ENCODE data around the gene BMPR1A. TPM values are rescaled to one million over a fixed set of nuclear protein-coding genes. Genes with fewer than 3 reads are reported as not detected.
A peak's percentile ranks its signal among the peaks of the same experiment; 100 is the strongest.

The BMPR1A gene
- total and polyA plus RNA-seq, 8 donors = 5.8 to 104 (median 19.9) TPM

DNA sequence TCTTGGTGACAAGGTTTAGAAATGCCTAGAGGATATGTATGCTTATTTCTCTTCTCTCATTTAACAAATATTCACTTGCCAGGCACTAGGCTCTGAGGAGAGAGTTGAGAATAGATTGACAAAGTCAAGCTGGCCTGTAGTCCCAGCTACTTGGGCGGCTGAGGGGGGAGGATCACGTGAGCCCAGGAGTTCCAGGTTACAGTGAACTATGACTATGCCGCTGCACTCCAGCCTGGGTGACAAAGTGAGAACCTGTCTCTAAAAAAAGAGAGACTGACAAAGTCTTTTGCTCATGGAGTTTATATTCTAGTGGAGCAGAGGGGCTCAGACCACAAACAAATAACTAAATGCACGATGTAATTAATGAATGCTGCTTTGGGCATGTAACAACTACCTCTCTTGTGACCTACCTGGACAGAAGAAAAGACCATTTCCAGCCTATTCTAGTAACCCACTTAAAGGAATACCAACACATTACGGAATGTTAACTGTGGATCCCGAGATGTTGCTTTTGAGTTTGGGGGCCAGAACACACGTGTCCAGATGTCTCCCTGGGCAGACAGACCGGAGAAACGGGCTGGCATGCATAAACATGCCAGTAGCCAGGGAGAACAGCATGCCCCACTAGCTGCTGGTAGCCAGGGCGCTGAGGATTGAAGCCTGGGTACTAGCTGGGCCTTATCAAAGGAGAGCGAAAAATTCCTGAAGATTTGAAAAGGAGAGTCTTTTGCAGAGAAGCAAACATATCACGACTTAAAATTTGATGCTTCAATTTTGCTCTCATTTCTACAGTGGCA is 2.6 kb upstream of the BMPR1A start:
- TF ChIP-seq, protein P1, sequence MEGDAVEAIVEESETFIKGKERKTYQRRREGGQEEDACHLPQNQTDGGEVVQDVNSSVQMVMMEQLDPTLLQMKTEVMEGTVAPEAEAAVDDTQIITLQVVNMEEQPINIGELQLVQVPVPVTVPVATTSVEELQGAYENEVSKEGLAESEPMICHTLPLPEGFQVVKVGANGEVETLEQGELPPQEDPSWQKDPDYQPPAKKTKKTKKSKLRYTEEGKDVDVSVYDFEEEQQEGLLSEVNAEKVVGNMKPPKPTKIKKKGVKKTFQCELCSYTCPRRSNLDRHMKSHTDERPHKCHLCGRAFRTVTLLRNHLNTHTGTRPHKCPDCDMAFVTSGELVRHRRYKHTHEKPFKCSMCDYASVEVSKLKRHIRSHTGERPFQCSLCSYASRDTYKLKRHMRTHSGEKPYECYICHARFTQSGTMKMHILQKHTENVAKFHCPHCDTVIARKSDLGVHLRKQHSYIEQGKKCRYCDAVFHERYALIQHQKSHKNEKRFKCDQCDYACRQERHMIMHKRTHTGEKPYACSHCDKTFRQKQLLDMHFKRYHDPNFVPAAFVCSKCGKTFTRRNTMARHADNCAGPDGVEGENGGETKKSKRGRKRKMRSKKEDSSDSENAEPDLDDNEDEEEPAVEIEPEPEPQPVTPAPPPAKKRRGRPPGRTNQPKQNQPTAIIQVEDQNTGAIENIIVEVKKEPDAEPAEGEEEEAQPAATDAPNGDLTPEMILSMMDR (IDR thresholded peaks at IDR 0.05) = no peak
- TF ChIP-seq POLR2A (IDR thresholded peaks at IDR 0.05) = no peak
- no peak for TF ChIP-seq EP300 (IDR thresholded peaks at IDR 0.05)
- no peak for TF ChIP-seq POLR2AphosphoS5 (IDR thresholded peaks at IDR 0.05)
- H3K36me3 ChIP-seq = no peaks in the 10 kb centered on the region

DNA sequence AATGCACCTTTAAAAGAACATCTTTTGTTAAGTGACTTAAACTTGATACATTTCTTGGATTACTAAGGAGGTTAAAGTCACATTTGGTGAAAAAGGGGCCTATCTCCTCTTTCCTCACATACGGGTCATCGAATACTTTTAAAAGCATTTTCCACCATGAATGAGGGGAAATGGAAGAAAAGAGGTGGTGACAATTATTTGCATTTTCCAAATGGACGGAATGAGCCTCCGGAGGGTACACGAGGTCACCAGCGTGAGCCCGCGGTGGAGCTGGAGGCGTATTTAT is 1.0 kb upstream of the BMPR1A start:
- 0 to 6% (median 3%) methylated on average over 9 of the region's 9 CpGs for WGBS, 5 donors
- intact Hi-C loops (cut with DNase I; ENCODE audit: low total_unique reads) = no loop called here
- peaks cover 0 to 18% (median 3%) of the 10 kb centered on the region in 3 donors for H3K27me3 ChIP-seq
- H3K4me3 ChIP-seq = peak overlapping the region; percentile 75 to 87 (median 80)
- no peak for DNase-seq
- H3K4me1 ChIP-seq = peaks cover 8 to 68% (median 32%) of the 10 kb centered on the region in 4 donors
- H3K9me3 ChIP-seq = no peaks in the 10 kb centered on the region
- peak overlapping the region; percentile 97 to 100 (median 99) for H3K27ac ChIP-seq
- TF ChIP-seq, protein P1 (IDR thresholded peaks at IDR 0.05) = no peak
- TF ChIP-seq EP300 (IDR thresholded peaks at IDR 0.05) (peak; percentile 57), POLR2AphosphoS5 (IDR thresholded peaks at IDR 0.05) (no peak), POLR2A (IDR thresholded peaks at IDR 0.05) (no peak)
- no peaks in the 10 kb centered on the region for H3K36me3 ChIP-seq

More for the DNA sequence above, 2.6 kb upstream of the BMPR1A start:
- H3K4me3 ChIP-seq = no peak overlapping the region
- peaks cover 8 to 54% (median 25%) of the 10 kb centered on the region in 4 donors for H3K4me1 ChIP-seq
- H3K9me3 ChIP-seq = no peaks in the 10 kb centered on the region
- WGBS, 5 donors = 71 to 83% (median 75%) methylated on average over 12 of the region's 12 CpGs
- intact Hi-C loops (cut with DNase I; ENCODE audit: low total_unique reads) = no loop called here
- peak overlapping the region in 3 of 5 donors; percentile 98 to 100 (median 99) for H3K27ac ChIP-seq
- H3K27me3 ChIP-seq = peaks cover 0 to 18% (median 3%) of the 10 kb centered on the region in 3 donors
- DNase-seq = peak in 1 of 2 donors; percentile 49

DNA sequence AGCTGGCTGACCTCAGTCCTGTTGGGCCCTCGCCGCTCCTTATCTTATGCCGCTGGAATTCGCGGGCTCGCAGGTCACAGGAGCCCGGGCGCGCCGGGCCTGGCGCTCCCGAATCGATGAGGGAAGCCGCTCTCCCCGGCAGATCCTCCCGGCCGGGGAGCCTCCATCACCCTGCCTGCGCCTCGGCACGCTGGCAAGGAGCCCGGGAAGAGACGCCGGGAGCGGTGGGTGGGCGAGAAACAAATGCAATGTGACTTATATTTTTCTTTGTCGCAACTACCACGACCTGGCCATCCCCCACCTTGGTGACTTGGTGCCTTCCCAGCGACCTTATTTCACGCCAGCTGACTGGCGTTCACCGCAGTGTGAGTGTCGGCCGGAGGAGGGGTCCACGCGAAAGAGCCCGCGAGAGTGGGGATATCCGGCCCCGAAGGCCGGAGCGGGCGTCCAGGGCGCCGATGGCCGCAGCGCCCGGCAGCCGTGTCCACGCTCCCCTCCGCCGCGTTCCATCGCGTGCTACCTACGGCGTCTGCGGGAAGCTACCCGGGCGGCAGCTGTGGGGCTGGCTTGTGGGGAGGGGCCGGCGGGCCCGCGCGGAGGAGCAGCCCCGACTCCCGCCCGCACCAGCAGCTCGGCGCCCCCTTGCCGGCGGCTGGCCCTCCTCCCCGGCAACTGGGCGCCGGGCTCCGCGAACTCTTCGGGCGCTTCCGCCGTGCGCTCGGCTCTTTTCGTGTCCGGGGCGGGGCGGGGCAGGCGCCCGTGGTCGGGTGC is 494 bp upstream of the BMPR1A start:
- H3K36me3 ChIP-seq = no peaks in the 10 kb centered on the region
- WGBS, 5 donors = 0 to 1% (median 1%) methylated on average over 46 to 88 of the region's 89 CpGs; no CpG with 5 or more reads in 1 of the 5 donors
- peak; percentile 90 to 97 for DNase-seq
- peaks cover 0 to 18% (median 3%) of the 10 kb centered on the region in 3 donors for H3K27me3 ChIP-seq
- peak overlapping the region; percentile 97 to 100 (median 99) for H3K27ac ChIP-seq
- H3K4me3 ChIP-seq = peak overlapping the region; percentile 75 to 87 (median 80)
- H3K4me1 ChIP-seq = peaks cover 8 to 73% (median 35%) of the 10 kb centered on the region in 4 donors
- intact Hi-C loops (cut with DNase I; ENCODE audit: low total_unique reads) = no loop called here
- peak in 1 of 4 donors; percentile 26 for TF ChIP-seq POLR2A (IDR thresholded peaks at IDR 0.05)
- TF ChIP-seq, protein P1 (IDR thresholded peaks at IDR 0.05) = no peak
- TF ChIP-seq EP300 (IDR thresholded peaks at IDR 0.05) = peak; percentile 22
- peak; percentile 55 to 84 (median 68) for TF ChIP-seq POLR2AphosphoS5 (IDR thresholded peaks at IDR 0.05)
- no peaks in the 10 kb centered on the region for H3K9me3 ChIP-seq
